Sigmoid colon (tissue), 4 donors: ENCODE data around the gene NPFFR1.

Source experiments
- EP300 ChIP-seq, 4 donors: sonication (generic); formaldehyde crosslinking; IDR thresholded peaks; one replicate each; pipeline ENCODE4 v1.6.1; 2017; ENCODE audit warnings: antibody characterized with exemption in 4 of 4
- POLR2A ChIP-seq, 2 donors: fragments of 450-650 bp; IDR thresholded peaks; one replicate each; pipeline ENCODE4 v1.6.1; 2016; ENCODE audit warnings: antibody characterized with exemption in 2 of 2, mild to moderate bottlenecking in 2 of 2, moderate library complexity in 2 of 2
- POLR2AphosphoS5 ChIP-seq, 4 donors: sonication (generic); formaldehyde crosslinking; IDR thresholded peaks; one replicate each; pipeline ENCODE4 v1.6.1; 2017; ENCODE audit warnings: antibody characterized with exemption in 4 of 4
- TF ChIP-seq, protein P1 (sequence below), 4 experiments: fragments of 450-650 bp in 3 of 4; fragments of 200-600 bp in 1 of 4; IDR thresholded peaks; one replicate each; pipeline ENCODE4 v1.5.1; 2016 to 2019; ENCODE audit warnings: antibody characterized with exemption in 4 of 4, mild to moderate bottlenecking in 3 of 4, moderate library complexity in 2 of 4

DNA sequence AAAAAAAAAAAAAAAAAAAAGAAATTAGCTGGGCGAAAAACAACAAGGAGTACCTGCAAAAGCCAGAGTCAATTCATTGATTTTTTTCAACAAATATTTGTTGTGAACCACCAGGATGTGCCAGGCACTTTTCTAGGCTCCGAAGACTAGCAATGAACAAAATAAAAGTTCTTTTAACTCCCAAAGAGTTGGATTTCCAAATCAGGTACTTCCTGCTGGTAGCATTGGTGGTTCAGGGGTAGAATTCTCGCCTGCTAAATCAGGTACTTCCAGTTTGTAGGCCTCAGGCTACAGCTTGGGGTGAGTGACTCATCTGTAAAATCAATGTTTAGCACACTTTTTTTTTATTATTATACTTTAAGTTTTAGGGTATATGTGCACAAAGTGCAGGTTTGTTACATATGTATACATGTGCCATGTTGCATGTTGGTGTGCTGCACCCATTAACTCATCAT, 61.4 kb downstream of the NPFFR1 start:
- TF ChIP-seq, protein P1, sequence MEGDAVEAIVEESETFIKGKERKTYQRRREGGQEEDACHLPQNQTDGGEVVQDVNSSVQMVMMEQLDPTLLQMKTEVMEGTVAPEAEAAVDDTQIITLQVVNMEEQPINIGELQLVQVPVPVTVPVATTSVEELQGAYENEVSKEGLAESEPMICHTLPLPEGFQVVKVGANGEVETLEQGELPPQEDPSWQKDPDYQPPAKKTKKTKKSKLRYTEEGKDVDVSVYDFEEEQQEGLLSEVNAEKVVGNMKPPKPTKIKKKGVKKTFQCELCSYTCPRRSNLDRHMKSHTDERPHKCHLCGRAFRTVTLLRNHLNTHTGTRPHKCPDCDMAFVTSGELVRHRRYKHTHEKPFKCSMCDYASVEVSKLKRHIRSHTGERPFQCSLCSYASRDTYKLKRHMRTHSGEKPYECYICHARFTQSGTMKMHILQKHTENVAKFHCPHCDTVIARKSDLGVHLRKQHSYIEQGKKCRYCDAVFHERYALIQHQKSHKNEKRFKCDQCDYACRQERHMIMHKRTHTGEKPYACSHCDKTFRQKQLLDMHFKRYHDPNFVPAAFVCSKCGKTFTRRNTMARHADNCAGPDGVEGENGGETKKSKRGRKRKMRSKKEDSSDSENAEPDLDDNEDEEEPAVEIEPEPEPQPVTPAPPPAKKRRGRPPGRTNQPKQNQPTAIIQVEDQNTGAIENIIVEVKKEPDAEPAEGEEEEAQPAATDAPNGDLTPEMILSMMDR (IDR thresholded peaks at IDR 0.05), result no peak
- no peak for TF ChIP-seq POLR2A (IDR thresholded peaks at IDR 0.05)
- TF ChIP-seq EP300 (IDR thresholded peaks at IDR 0.05), result no peak
- TF ChIP-seq POLR2AphosphoS5 (IDR thresholded peaks at IDR 0.05), result no peak
